GM21529 (cell line): ENCODE data around the gene KCNAB2.

Experiments used
- ATAC-seq: cut with Tn5 transposase; IDR thresholded peaks from one replicate; pipeline ENCODE4 v1.9.1; 2021; ENCODE audit not compliant: unreplicated experiment

Gene KCNAB2

GRCh38 chr1:6106321-6106731 is 60.6 kb downstream of the KCNAB2 start:
- ATAC-seq = no peak

DNA sequence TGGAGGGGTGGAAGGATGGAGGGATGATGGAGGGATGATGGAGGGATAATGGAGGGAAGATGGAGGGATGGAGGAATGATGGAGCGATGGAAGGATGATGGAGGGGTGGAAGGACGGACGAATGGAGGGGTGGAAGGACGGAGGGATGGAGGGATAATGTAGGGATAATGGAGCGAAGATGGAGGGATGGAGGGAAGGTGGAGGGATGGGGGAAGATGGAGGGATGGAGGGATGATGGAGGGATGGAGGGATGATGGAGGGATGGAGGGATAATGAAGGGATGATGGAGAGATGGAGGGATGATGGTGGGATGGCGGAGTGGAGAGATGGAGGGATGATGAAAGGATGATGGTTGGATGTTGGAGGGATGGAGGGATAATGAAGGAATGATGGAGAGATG is 61.3 kb downstream of the KCNAB2 start:
- no peak for ATAC-seq

- no peak for ATAC-seq
These were observed 62.0 kb downstream of the KCNAB2 start for GRCh38 chr1:6107409-6108356.

DNA sequence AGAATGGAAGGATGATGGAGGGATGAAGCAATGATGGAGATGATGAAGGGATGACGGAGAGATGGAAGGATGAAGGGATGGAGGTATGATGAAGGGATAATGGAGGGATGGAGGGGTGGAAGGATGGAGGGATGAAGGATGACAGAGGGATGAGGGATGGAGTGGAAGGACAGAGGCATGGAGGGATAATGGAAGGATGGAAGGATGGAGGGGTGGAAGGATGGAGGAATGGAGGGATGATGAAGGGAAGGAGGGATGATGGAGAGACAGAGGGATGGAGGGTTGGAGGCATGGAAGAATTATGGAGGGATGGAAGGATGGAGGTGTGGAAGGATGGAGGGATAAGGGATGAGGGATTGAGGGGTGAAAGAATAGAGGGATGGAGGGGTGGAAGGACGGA is 62.8 kb downstream of the KCNAB2 start:
- no peak for ATAC-seq

- no peak for ATAC-seq
These were observed 63.4 kb downstream of the KCNAB2 start for GRCh38 chr1:6108937-6109614.

DNA sequence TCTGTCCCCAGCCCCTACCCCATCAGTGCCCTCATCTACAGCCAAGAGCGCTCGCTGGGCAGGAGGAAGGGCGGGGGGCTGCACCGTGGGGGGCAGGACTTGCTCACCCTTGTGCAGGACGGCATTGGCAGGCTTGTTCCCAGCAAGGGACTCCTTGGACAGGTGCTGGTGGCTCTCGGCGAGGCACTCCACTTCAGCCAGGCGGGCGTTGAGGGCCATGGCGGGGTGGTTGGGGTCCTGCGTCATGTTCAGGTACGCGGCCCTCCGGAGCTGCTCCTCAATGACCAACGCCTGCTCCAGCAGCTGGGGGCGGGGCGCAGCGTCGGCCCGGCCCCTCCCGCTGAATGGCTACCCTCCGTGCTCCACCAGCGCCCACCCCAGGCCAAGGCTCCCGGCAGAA is 64.0 kb downstream of the KCNAB2 start:
- ATAC-seq = no peak

- ATAC-seq = no peak
These were observed 64.6 kb downstream of the KCNAB2 start for GRCh38 chr1:6110326-6110725.

DNA sequence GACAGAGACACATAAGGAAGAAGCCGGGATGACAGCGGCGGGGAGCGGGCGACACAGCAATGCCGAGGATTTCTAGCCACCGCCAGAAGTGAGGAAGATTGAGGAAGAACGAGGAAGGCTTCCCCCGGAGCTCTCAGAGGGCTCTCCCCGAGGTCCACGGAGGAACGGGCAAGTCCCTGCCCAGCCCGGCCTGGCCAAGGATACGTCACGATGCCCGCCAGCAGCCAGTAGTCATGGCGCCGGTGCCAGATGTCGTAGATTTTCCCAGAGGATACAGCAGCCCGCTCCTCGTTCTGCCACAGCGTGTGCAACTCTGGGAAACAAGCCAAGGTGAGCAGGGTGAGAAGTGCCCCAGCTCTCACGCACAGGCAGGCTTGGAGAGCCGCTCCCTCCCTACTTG is 65.9 kb downstream of the KCNAB2 start:
- no peak for ATAC-seq

DNA sequence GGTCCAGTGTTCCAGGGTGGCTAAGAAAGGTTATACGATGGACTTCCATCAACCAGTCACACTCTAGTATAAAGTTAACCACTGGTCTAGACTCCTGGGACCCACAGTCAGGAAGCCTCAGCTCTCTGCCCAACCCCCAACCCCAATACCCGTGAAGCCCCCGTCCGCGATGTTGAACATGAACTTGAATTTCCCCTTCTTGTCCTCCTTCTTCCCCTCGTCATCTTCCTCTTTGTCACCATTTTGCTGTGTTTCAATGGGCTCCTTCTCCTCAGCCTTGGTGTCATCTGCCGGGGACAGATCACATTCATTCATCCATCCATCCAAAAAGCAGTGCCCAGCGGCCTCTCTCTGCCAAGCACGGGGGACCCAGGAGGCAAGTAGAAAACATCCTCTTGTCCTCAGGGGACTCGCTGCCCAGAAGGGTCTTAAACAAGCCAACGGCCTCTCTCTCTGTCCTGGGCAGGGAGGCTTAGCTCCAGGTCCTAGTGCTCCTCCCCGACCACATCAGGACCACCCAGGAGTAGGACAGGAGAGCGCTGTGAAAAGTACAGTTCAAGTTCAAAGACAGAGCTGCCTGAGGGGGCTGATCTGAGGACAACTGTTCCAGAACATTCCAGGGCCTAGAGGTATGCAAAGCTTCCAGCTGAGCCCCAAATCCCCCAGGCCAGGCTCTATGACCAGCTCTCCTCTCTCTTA is 66.5 kb downstream of the KCNAB2 start:
- no peak for ATAC-seq

- ATAC-seq = no peak
These were observed 67.0 kb downstream of the KCNAB2 start for GRCh38 chr1:6112690-6113005.

DNA sequence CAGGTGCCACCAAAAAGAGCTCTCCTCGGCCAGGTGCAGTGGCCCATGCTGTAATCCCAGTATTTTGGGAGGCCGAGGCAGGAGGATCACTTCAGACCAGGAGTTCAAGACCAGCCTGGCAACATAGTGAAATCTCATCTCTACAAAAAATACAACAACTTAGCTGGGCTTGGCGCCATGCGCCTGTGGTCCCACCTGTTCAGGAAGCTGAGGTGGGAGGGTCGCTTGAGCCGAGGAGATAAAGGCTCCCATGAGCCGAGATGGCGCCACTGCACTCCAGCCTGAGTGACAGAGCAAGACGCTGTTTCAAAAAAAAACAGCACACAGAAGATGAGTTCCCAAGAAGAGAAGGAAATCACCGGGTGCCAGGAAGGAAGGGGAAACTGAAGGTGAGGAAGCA is 67.4 kb downstream of the KCNAB2 start:
- ATAC-seq = no peak

- ATAC-seq = no peak
These were observed 68.1 kb downstream of the KCNAB2 start for GRCh38 chr1:6113745-6114144.

DNA sequence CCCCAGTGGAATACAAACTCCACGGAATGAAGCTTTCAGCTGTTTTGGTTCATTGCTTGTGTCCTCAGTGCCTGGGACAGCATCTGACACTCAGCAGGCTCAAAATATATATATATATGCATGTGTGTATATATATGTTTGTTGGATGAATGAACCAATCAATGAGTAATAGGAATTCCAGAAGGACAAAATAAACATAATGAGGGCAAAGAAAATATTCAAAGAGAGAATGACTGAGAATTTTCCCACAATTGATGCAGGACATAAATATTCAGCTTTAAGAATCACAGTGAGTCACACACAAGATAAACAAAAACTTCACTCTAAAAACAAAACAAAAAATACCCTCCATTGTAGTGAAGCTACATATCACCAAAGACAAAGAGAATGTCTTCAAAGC is 70.4 kb downstream of the KCNAB2 start:
- ATAC-seq = no peak

- ATAC-seq = no peak
These were observed 71.4 kb downstream of the KCNAB2 start for GRCh38 chr1:6117064-6117463.

- no peak for ATAC-seq
These were observed 71.9 kb downstream of the KCNAB2 start for GRCh38 chr1:6117624-6118023.

- ATAC-seq = no peak
These were observed 72.7 kb downstream of the KCNAB2 start for GRCh38 chr1:6118415-6118814.

DNA sequence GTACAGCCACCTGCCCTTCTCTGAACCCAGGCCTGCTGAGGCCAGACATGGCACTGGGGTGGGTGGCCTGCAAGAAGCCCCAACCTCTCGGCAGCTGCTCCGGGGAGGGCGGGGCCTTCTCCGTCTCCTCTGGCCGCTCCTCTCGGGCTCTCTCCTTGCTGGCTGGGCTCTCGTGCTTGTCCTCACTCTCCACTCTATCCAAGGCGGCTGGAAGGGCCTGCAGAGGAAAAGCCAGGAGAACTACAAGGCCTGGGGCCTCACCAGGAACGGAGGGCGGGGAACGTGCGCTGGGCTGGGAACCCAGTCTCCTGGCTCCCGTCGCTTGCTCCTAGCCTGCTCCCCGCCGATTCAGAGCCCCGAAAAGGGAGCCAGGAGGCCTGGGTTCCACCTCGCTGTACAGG is 75.3 kb downstream of the KCNAB2 start:
- ATAC-seq = no peak

GRCh38 chr1:6121651-6122370 is 76.1 kb downstream of the KCNAB2 start:
- no peak for ATAC-seq

DNA sequence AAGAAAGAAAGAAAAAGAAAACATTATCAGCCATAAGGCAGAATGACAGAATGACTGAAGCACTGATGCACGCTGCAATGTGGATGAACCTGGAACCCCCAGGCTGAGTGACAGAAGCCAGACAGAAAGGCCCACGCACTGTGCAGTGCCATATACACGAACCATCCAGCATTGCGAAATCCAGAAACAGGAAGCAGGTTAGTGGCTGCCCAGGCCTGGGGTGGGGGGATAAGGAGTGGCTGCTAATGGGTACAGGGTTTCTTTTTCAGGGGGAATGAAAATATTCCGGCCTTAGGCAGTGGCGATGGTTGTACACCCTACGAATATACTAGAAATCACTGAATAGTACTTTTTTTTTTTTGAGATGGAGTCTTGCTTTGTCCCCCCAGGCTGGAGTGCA is 77.4 kb downstream of the KCNAB2 start:
- ATAC-seq = no peak

DNA sequence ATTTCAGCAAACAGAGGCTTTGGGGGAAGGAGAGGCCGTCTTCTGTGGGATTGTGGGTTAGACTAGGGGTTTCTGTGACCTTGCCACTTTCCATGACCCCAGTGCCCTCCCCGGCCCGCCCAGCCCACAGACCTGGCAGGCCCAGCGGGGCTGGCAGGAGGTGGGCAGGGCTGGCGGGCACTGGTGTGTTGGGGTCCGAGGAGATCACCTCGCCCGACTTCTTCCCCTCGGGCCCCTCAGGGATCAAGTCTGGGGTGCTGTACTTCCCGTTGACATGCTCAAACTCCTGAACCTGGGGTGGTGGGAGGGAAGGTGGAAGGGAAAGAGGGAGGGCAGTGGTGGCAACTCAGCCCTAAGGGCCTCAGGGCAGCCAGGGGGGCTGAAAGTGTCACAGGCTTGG is 78.1 kb downstream of the KCNAB2 start:
- ATAC-seq = no peak

- no peak for ATAC-seq
These were observed 78.7 kb downstream of the KCNAB2 start for GRCh38 chr1:6124341-6124740.
